Measurements from ENCODE around the gene OSBPL2. TPM values are rescaled to one million over a fixed set of nuclear protein-coding genes. Genes with fewer than 3 reads are reported as not detected.

Gene OSBPL2
- total RNA-seq, 1 donor from 2014 or later, result 25.0 TPM

DNA sequence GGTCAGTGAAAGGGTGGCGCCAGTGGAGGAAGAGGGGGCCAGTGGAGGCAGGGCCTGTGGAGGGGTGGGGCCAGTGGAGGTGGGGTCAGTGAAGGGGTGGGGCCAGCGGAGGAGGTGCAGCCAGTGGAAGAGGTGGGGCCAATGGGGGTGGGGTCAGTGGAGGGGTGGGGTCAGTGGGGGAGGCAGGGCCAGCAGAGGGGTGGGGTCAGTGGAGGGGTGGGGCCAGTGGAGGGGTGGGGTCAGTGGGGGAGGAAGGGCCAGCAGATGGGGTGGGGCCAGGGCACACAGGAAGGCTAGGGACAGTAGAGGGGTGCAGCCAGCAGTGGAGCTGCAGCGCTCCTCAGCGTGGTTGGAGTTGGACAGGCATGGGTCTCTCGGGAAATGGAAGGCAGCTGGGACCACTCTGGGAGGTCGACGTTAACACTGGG lies 83.2 kb downstream of the OSBPL2 start:
- H3K9me3 ChIP-seq, result no peaks in the 10 kb centered on the region
- H3K4me3 ChIP-seq, result no peak overlapping the region
- H3K27me3 ChIP-seq, result no peaks in the 10 kb centered on the region
- intact Hi-C loops (cut with DNase I), result no loop called here
- H3K36me3 ChIP-seq, result peaks cover 79 to 84% of the 10 kb centered on the region in 2 donors
- TF ChIP-seq, protein P1, sequence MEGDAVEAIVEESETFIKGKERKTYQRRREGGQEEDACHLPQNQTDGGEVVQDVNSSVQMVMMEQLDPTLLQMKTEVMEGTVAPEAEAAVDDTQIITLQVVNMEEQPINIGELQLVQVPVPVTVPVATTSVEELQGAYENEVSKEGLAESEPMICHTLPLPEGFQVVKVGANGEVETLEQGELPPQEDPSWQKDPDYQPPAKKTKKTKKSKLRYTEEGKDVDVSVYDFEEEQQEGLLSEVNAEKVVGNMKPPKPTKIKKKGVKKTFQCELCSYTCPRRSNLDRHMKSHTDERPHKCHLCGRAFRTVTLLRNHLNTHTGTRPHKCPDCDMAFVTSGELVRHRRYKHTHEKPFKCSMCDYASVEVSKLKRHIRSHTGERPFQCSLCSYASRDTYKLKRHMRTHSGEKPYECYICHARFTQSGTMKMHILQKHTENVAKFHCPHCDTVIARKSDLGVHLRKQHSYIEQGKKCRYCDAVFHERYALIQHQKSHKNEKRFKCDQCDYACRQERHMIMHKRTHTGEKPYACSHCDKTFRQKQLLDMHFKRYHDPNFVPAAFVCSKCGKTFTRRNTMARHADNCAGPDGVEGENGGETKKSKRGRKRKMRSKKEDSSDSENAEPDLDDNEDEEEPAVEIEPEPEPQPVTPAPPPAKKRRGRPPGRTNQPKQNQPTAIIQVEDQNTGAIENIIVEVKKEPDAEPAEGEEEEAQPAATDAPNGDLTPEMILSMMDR (IDR thresholded peaks at IDR 0.05), result no peak
- DNase-seq (ENCODE audit: low spot score in 2 of 2), result no peak
- H3K27ac ChIP-seq, result no peak overlapping the region
- no peaks in the 10 kb centered on the region for H3K4me1 ChIP-seq

DNA sequence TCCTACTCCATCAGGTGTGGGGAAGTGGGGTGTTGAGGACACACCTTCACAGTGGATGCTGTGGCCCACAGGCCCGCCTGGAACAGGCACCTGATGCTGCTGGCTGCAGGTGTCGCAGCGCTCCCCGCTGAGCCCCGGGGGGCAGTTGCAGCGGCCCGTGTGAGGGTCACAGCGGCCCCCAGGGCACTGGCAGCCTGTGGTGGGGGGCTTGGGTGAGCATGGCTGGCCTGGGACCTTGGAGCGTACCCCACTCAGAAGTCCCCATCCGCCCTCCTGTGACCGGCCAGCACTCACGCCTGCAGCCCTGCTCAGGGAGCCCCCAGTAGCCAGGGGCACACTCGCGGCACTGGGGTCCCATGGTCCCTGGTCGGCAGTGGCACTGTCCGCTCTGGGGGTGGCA lies 83.7 kb downstream of the OSBPL2 start:
- no peak overlapping the region for H3K27ac ChIP-seq
- H3K4me3 ChIP-seq, result no peak overlapping the region
- intact Hi-C loops (cut with DNase I), result no loop called here
- H3K36me3 ChIP-seq, result peaks cover 79 to 84% of the 10 kb centered on the region in 2 donors
- no peaks in the 10 kb centered on the region for H3K9me3 ChIP-seq
- H3K4me1 ChIP-seq, result no peaks in the 10 kb centered on the region
- no peaks in the 10 kb centered on the region for H3K27me3 ChIP-seq
- TF ChIP-seq, protein P1 (IDR thresholded peaks at IDR 0.05), result no peak
- no peak for DNase-seq (ENCODE audit: low spot score in 2 of 2)

DNA sequence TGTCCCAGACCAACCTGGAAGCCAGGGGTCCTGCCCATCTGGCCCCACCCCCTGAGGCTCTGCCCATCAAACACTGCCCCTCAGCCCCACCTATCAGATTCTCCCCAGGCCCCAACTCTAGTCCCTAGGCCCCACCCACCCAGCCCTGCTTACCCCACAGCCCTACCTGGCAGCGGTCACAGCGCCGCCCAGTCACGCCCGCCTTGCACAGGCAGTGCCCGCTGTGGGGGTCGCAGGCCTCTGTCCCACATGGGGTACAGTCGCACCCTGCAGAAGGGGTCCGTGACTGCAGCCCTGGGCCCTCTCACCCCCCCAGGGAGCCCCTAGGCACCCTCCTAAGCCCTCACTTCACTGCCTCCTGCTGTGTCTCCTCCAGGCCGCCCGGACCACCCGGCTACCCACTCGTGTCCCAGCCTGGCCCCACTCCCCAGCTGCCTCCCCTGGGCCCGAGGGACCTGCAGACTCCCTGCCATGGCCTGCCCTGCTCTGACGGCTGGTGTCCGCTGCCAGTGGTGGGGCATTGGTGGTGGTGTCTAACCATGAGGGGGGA lies 84.2 kb downstream of the OSBPL2 start:
- Histone ChIP-seq H3K27ac (no peak overlapping the region), H3K36me3 (peaks cover 79 to 84% of the 10 kb centered on the region in 2 donors), H3K27me3 (no peaks in the 10 kb centered on the region), H3K4me3 (no peak overlapping the region), H3K4me1 (no peaks in the 10 kb centered on the region), H3K9me3 (no peaks in the 10 kb centered on the region)
- intact Hi-C loops (cut with DNase I), result no loop called here
- no peak for DNase-seq (ENCODE audit: low spot score in 2 of 2)
- TF ChIP-seq, protein P1 (IDR thresholded peaks at IDR 0.05), result no peak

DNA sequence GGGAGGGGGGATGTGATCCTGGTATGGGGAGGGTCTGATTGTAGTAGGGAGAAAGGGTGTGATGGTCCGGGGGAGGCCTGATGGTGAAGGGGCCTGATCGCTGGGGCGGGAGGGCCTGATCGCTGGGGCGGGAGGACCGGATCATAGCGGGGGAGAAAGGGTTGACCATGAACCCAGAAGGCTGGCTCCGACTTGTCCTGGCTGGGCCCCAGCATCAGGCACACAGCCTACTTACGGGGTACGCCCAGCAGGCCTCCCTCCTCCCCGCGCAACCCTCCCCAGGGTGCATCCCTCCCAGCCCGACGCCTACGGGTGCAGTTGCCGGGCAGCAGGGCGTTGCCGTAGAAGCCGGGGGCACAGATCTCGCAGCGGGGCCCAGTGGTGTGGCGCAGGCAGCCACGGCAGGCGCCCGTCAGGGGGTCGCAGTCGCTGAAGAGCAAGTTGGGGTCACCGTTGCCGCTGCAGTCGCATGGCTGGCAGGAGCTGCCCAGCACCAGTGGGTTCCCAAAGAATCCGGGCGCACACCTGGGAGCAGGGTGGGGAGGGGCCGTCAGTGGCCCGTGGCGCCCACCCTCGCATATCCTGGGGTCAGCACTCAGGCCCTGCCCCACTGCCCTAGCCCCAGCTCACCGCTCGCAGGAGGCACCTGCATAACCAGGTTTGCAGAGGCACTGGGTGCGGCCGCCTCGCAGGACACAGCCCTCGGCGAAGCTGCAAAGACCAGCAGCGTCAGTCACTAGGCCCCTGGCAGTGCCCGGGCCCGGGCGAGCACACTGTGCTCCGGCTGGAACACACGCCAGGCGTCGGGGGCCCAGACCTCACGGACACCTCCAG lies 85.0 kb downstream of the OSBPL2 start:
- no peaks in the 10 kb centered on the region for H3K9me3 ChIP-seq
- H3K4me3 ChIP-seq, result no peak overlapping the region
- H3K27me3 ChIP-seq, result no peaks in the 10 kb centered on the region
- no peak overlapping the region for H3K27ac ChIP-seq
- H3K4me1 ChIP-seq, result no peaks in the 10 kb centered on the region
- DNase-seq (ENCODE audit: low spot score in 2 of 2), result no peak
- intact Hi-C loops (cut with DNase I), result no loop called here
- TF ChIP-seq, protein P1 (IDR thresholded peaks at IDR 0.05), result no peak
- H3K36me3 ChIP-seq, result peaks cover 85 to 90% of the 10 kb centered on the region in 2 donors

DNA sequence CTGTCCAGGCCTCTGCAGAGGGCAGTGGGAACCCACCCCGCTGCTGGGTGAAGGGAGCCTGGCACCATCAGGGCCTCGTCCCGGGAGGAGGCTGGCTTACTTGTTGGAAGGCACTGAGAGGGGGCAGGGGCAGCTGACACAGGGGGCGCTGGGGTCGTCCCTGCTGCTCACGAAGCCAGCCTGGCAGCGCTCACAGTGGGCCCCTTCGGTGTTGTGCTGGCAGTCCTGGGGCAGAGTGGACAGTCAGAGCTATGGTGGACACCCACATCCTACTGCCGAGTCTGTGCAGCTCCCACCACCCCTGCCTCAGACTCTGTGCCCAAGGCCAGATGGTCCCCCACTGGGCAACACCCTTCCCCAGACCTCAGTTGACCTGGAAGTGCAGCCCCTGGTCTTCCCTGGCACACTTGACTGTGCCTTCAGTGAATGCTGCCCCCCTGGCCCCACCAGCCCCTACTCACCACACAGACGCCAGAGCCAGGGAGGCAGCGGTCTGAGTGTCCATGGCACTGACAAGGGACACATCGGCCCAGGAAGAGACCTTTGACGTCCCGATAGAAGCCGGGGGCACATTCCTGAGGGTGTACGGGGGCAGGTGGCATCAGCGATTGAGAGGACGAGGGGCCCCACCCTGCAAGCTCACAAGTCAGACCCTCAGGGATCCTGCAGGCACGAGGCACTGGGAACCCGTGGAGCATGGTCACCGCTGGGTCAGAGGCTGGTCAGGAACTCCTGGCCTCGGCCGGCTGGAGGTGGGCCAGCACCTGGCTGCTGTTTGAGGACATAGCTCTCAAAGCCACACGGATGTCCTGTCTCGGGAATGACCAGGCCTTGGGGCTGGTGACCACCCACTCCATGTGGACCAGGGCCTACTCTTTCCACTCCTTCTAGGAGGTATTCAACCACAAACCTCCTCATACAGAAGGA lies 85.9 kb downstream of the OSBPL2 start:
- Histone ChIP-seq H3K36me3 (peaks cover 85 to 90% of the 10 kb centered on the region in 2 donors), H3K27ac (no peak overlapping the region), H3K4me1 (no peaks in the 10 kb centered on the region), H3K4me3 (no peak overlapping the region), H3K27me3 (no peaks in the 10 kb centered on the region), H3K9me3 (no peaks in the 10 kb centered on the region)
- TF ChIP-seq, protein P1 (IDR thresholded peaks at IDR 0.05), result no peak
- no peak for DNase-seq (ENCODE audit: low spot score in 2 of 2)
- intact Hi-C loops (cut with DNase I), result no loop called here
